Endothelial cell of umbilical vein (primary cell): ENCODE data around the gene POU3F1. TPM values are rescaled to one million over a fixed set of nuclear protein-coding genes. Genes with fewer than 3 reads are reported as not detected.

Source experiments
- BruUV-seq: library from RNA; stranded (reverse); fragments of 400-500 nt; replicated peaks from 2 replicates; lab custom pipeline; 2021; lab: Mats Ljungman, UMichigan
- CTCF ChIA-PET: fragments of 300-600, 350-600 bp; sonication (Branson Sonifier 250); formaldehyde crosslinking; loops from one replicate; lab custom pipeline; 2021; ENCODE audit warnings: antibody characterized with exemption, inconsistent platforms; lab: Charles Lee
- POLR2A ChIA-PET: fragments of 300-600, 350-600 bp; sonication (Branson Sonifier 250); formaldehyde crosslinking; loops from one replicate; lab custom pipeline; 2021; ENCODE audit warnings: antibody characterized with exemption, inconsistent platforms; lab: Charles Lee
- DNase-seq: peaks from one replicate; pipeline ENCODE4 v3.0.0-alpha.2; 2011; ENCODE audit warnings: low read depth, low spot score
- FAIRE-seq: peaks from 2 replicates; lab custom pipeline; 2011; peaks lifted over from hg19 to GRCh38; lab: Jason Lieb, UNC
- H2AFZ ChIP-seq: 2 replicates; pipeline ENCODE4 v1.6.0; 2012; ENCODE audit warnings: low read depth, low read length, control low read depth, inconsistent platforms
- H3K27ac ChIP-seq: 2 replicates; pipeline ENCODE4 v1.5.1; 2011; ENCODE audit warnings: low read depth, mild to moderate bottlenecking, control low read depth, low read length, moderate library complexity; ENCODE audit not compliant: insufficient read depth
- H3K27me3 ChIP-seq, 2 experiments: 2 replicates each; pipeline versions ENCODE4 v1.6.0 to v1.6.1; 2011; ENCODE audit warnings: low read length in 2 of 2, mixed read lengths in 1 of 2; ENCODE audit not compliant: control insufficient read depth in 2 of 2, insufficient read depth in 2 of 2
- H3K36me3 ChIP-seq, 2 experiments: 2 replicates in 1 of 2; 3 replicates in 1 of 2; pipeline ENCODE4 v1.5.1; 2011; ENCODE audit warnings: low read length in 2 of 2, mild to moderate bottlenecking in 1 of 2, moderate library complexity in 1 of 2; ENCODE audit not compliant: control insufficient read depth in 2 of 2, insufficient read depth in 2 of 2; ENCODE audit errors: extremely low read depth in 1 of 2
- H3K4me1 ChIP-seq: 3 replicates; pipeline ENCODE4 v1.5.1; 2011; ENCODE audit warnings: mild to moderate bottlenecking, low read length; ENCODE audit not compliant: control insufficient read depth, insufficient read depth; ENCODE audit errors: extremely low read depth
- H3K4me2 ChIP-seq: 2 replicates; pipeline ENCODE4 v1.6.1; 2011; ENCODE audit warnings: low read length, control low read depth, mixed read lengths; ENCODE audit not compliant: insufficient read depth
- H3K4me3 ChIP-seq, 3 experiments: fragments of 200-600 bp in 1 of 3; sonication (generic), shearing (Covaris generic) in 1 of 3; replicated peaks in 1 of 3; 2 replicates each; pipeline ENCODE4 v1.5.1; 2011 to 2016; ENCODE audit warnings: control low read depth in 3 of 3, low read length in 3 of 3, mild to moderate bottlenecking in 2 of 3, inconsistent platforms in 1 of 3, low read depth in 1 of 3, moderate library complexity in 1 of 3; ENCODE audit not compliant: insufficient read depth in 1 of 3
- H3K79me2 ChIP-seq: 2 replicates; pipeline ENCODE4 v1.6.0; 2012; ENCODE audit warnings: low read length, inconsistent platforms; ENCODE audit not compliant: control insufficient read depth, insufficient read depth
- H3K9ac ChIP-seq: replicated peaks from 2 replicates; pipeline ENCODE3; 2011; ENCODE audit warnings: low read length, control low read depth; ENCODE audit not compliant: insufficient read depth; ENCODE audit errors: extremely low read depth
- H3K9me1 ChIP-seq: replicated peaks from 3 replicates; pipeline ENCODE4 v1.6.0; 2011; ENCODE audit warnings: mild to moderate bottlenecking, low read length; ENCODE audit not compliant: control insufficient read depth, insufficient read depth; ENCODE audit errors: extremely low read depth
- H3K9me3 ChIP-seq: replicated peaks from 2 replicates; pipeline ENCODE4 v1.5.1; 2012; ENCODE audit warnings: low read length, inconsistent platforms; ENCODE audit not compliant: control insufficient read depth, insufficient read depth
- H4K20me1 ChIP-seq: replicated peaks from 2 replicates; pipeline ENCODE3; 2011; ENCODE audit warnings: mild to moderate bottlenecking, low read length; ENCODE audit not compliant: control insufficient read depth, insufficient read depth; ENCODE audit errors: extremely low read depth
- CTCF ChIP-seq, 2 donors: IDR thresholded peaks; 1 replicate in 1 of 2; 2 replicates in 1 of 2; pipeline ENCODE4 v1.5.1; 2011; ENCODE audit warnings: low read length in 2 of 2, mild to moderate bottlenecking in 2 of 2, moderate library complexity in 2 of 2, control low read depth in 1 of 2, inconsistent platforms in 1 of 2, low read depth in 1 of 2; ENCODE audit not compliant: insufficient read depth in 1 of 2; ENCODE audit errors: extremely low read depth in 1 of 2
- EZH2 ChIP-seq: IDR thresholded peaks from 2 replicates; pipeline ENCODE4 v1.6.1; 2012; ENCODE audit warnings: borderline replicate concordance, low read depth, mild to moderate bottlenecking, moderate library complexity, low read length, inconsistent platforms; ENCODE audit not compliant: severe bottlenecking
- FOS ChIP-seq: IDR thresholded peaks from 2 replicates; pipeline ENCODE4 v1.6.1; 2011; ENCODE audit warnings: mild to moderate bottlenecking, low read length, moderate library complexity, borderline replicate concordance; ENCODE audit not compliant: insufficient read depth
- GATA2 ChIP-seq: IDR thresholded peaks from 2 replicates; pipeline ENCODE4 v1.7.0; 2011; ENCODE audit warnings: low read depth, mild to moderate bottlenecking, moderate library complexity, mixed read lengths, low read length; ENCODE audit not compliant: insufficient read length, insufficient read depth
- JUN ChIP-seq: IDR thresholded peaks from 2 replicates; pipeline ENCODE4 v1.6.1; 2011; ENCODE audit warnings: borderline replicate concordance, low read depth; ENCODE audit not compliant: insufficient read length, insufficient read depth
- MYC ChIP-seq: IDR thresholded peaks from one replicate; pipeline ENCODE4 v1.6.1; 2011; ENCODE audit warnings: mild to moderate bottlenecking, low read depth, low read length
- POLR2A ChIP-seq: IDR thresholded peaks from 2 replicates; pipeline ENCODE4 v1.6.1; 2012; ENCODE audit warnings: low read depth, mild to moderate bottlenecking, control low read depth, low read length
- POLR2AphosphoS5 ChIP-seq: IDR thresholded peaks from 2 replicates; pipeline ENCODE4 v1.6.1; 2012; ENCODE audit warnings: low read depth, mild to moderate bottlenecking, control low read depth, low read length, moderate library complexity; ENCODE audit not compliant: insufficient read depth
- dilution Hi-C: fragments of 300-500 bp; cut with MboI; formaldehyde crosslinking; loops from one replicate; pipeline ENCODE4 v1.15.0; 2019; ENCODE audit warnings: low sequenced_read_pairs; ENCODE audit not compliant: extremely low pct_ligation_motif_present
- intact Hi-C: fragments of 100-400 bp; cut with micrococcal nuclease; formaldehyde crosslinking; loops from one replicate; pipeline ENCODE4 v1.10.0; 2022
- polyA plus RNA-seq, 4 experiments: library from polyadenylated mRNA; depleted of rRNA in 3 of 4; stranded (reverse) in 3 of 4; unstranded in 1 of 4; fragments of >200 nt; gene quantifications; 2 replicates each; pipeline versions ENCODE4 v1.2.1 to v1.2.3, GENCODE V29; 2011 to 2012; ENCODE audit warnings: missing spikeins in 1 of 4
- total RNA-seq: library from RNA; stranded (reverse); gene quantifications from 2 replicates; pipeline ENCODE4 v1.2.3, GENCODE V29; 2021
- TF ChIP-seq, protein P1 (sequence below): IDR thresholded peaks from 2 replicates; pipeline ENCODE4 v1.6.1; 2011; ENCODE audit not compliant: insufficient read depth, insufficient read length

Gene POU3F1
- total and polyA plus RNA-seq, 2 donors (not counting 3 experiments of a cell fraction or from before 2014, with no cell fraction given) = not detected

DNA sequence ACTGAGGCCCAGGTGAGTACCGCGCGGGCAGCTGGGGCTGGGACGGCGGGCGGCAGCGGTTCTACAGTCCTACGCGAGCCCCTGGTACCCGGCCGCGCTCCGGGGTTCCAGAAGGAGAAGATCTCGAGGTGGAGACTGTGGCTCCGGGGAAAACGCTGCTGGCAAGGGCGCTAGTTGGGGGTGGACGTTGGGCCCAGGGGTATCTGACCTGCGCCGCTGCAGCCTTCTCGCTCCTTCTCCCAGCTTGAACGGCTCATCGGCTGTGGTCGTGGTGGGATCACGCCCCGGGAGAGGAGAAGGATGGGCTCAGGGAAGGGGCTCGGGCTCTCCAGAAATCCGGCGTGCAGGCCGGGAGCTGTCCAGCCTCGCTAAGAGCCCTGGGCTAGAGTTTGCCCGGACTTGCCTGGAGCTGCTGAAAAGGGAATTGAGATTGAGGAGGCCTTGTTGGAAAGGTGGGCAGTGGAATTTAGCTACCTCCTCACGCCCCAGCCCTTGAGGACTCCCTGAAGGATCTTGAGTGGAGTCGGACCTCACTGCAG lies 1.1 kb upstream of the POU3F1 start:
- dilution Hi-C loops = no loop called here
- Histone ChIP-seq H2AFZ (peak overlapping the region; percentile 79), H3K27ac (no peak overlapping the region), H3K9ac (no peak overlapping the region), H3K9me3 (no peaks in the 10 kb centered on the region), H3K79me2 (no peaks in the 10 kb centered on the region), H3K4me1 (peaks cover 7% of the 10 kb centered on the region), H3K4me2 (peak overlapping the region; percentile 60), H3K9me1 (no peaks in the 10 kb centered on the region), H3K27me3 (peaks cover 37 to 52% of the 10 kb centered on the region in 2 experiments), H3K4me3 (peak overlapping the region in 2 of 3 experiments; percentile 28 to 37), H4K20me1 (no peaks in the 10 kb centered on the region), H3K36me3 (no peaks in the 10 kb centered on the region)
- FAIRE-seq = no peak
- DNase-seq = no peak
- POLR2A ChIA-PET = no interaction called here
- no TSS peak for BruUV-seq
- no peak for TF ChIP-seq POLR2A
- peak; percentile 69 for TF ChIP-seq EZH2
- intact Hi-C loops = loop anchor here (1.0 to 5.0 kb wide), 2 partner anchors 18 to 90 kb away; no protein-coding TSS in a partner anchor
- CTCF ChIA-PET = interaction anchor here (1.0 to 1.1 kb wide), 4 partner anchors 11 to 788 kb away, joined by 3 to 9 read pairs (median 4); no protein-coding TSS in a partner anchor

DNA sequence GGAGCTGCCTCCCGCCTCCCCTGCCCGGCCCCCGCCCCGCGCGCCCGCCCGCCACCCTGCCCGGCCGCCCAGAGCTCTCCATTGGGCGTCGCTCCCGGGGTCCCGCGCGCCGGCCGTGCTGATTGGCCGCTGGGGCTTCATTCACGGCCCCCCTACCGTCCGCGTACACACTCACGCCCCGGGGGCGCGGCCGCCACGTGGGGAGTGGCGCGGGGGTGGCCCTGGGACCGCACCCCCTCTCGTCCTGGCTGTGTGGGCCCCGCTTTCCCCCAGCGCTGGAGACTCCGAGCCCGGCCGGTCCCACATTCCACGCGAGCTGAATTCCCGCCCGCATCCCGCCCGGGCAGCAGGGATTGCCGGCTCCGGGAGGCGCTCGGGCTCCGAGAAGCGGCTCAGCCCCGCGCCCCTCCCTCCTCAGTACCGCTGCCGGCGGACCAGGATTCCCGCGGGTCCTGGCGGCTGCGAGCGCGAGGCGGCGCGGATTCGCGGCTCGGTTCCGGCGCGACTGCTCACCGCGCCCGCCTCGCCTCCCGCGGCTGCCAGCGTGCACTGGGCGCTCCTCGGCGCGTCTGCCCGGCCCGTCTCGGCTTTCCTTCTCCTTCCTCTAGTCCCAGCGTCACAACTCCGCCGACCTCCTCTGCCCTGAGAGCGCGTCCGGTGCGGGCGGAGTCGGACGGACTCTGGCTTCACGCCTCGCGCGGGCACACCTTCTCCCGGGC lies 450 bp upstream of the POU3F1 start:
- Histone ChIP-seq H3K27me3 (peaks cover 43 to 58% of the 10 kb centered on the region in 2 experiments), H4K20me1 (no peaks in the 10 kb centered on the region), H3K4me3 (peak overlapping the region; percentile 26 to 37 (median 28)), H3K79me2 (no peaks in the 10 kb centered on the region), H3K4me1 (peaks cover 7% of the 10 kb centered on the region), H3K36me3 (no peaks in the 10 kb centered on the region), H2AFZ (peak overlapping the region; percentile 79), H3K27ac (no peak overlapping the region), H3K9ac (no peak overlapping the region), H3K9me1 (no peaks in the 10 kb centered on the region), H3K4me2 (peak overlapping the region; percentile 60), H3K9me3 (no peaks in the 10 kb centered on the region)
- ChIA-PET CTCF (interaction anchor here (0.7 to 2.4 kb wide), 9 partner anchors 10 to 827 kb away, joined by 3 to 12 read pairs (median 5); partner anchors contain the start of gene MYCBP), POLR2A (no interaction called here)
- no TSS peak for BruUV-seq
- dilution Hi-C loops = no loop called here
- intact Hi-C loops = loop anchor here (1.0 to 5.0 kb wide), 2 partner anchors 18 to 90 kb away; no protein-coding TSS in a partner anchor
- FAIRE-seq (peak; percentile 21), DNase-seq (peak; percentile 71)
- TF ChIP-seq POLR2AphosphoS5 (no peak), EZH2 (no peak), FOS (no peak), CTCF (IDR thresholded peaks at IDR 0.05; ENCODE audit: extremely low read depth in 1 of 2, insufficient read depth in 1 of 2, low read depth in 1 of 2, low read length in 2 of 2) (no peak), GATA2 (no peak), MYC (no peak), JUN (no peak), POLR2A (no peak)
- TF ChIP-seq, protein P1, sequence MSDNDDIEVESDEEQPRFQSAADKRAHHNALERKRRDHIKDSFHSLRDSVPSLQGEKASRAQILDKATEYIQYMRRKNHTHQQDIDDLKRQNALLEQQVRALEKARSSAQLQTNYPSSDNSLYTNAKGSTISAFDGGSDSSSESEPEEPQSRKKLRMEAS = no peak
